ENCODE data around the gene IGLL1. TPM values are rescaled to one million over a fixed set of nuclear protein-coding genes. Genes with fewer than 3 reads are reported as not detected.

Gene IGLL1
- polyA plus RNA-seq, 1 of the 3 experiments (the other 2 are of a cell fraction), result not detected

- no peak overlapping the region for H3K9ac ChIP-seq
- CTCF ChIA-PET, result interaction anchor here (0.7 to 1.5 kb wide), 4 partner anchors 9 to 294 kb away, joined by 3 to 8 read pairs (median 4); no protein-coding TSS in a partner anchor
- no peaks in the 10 kb centered on the region for H3K79me2 ChIP-seq (ENCODE audit: insufficient read depth)
- no peak overlapping the region for H3K27ac ChIP-seq (ENCODE audit: low read depth in 2 of 2, low read length in 1 of 2)
- no peak overlapping the region for H3K4me2 ChIP-seq
- H3K27me3 ChIP-seq (ENCODE audit: insufficient read depth), result no peaks in the 10 kb centered on the region
- H2AFZ ChIP-seq (ENCODE audit: low read depth), result no peak overlapping the region
- POLR2A ChIA-PET, result no interaction called here
- no peaks in the 10 kb centered on the region for H3K9me3 ChIP-seq
- H4K20me1 ChIP-seq (ENCODE audit: insufficient read depth), result no peaks in the 10 kb centered on the region
- no peaks in the 10 kb centered on the region for H3K36me3 ChIP-seq (replicated peaks in 1 of 2; ENCODE audit: control insufficient read depth in 1 of 2, insufficient read depth in 2 of 2, low read length in 1 of 2)
- no peaks in the 10 kb centered on the region for H3K9me2 ChIP-seq
- H3K4me1 ChIP-seq (ENCODE audit: control insufficient read depth in 1 of 2, insufficient read depth in 2 of 2, low read depth in 1 of 2, low read length in 1 of 2), result no peaks in the 10 kb centered on the region
- no peaks in the 10 kb centered on the region for H3F3A ChIP-seq (replicated peaks; ENCODE audit: insufficient read depth)
- TF ChIP-seq RFX5 (IDR thresholded peaks at IDR 0.05; ENCODE audit: low read length), result no peak
- TF ChIP-seq NFIC (IDR thresholded peaks at IDR 0.05; ENCODE audit: borderline replicate concordance), result no peak
- TF ChIP-seq RXRA (IDR thresholded peaks at IDR 0.05; ENCODE audit: borderline replicate concordance, low read depth), result no peak
- no peak for TF ChIP-seq FOSL2 (IDR thresholded peaks at IDR 0.05; ENCODE audit: borderline replicate concordance, low read depth)
- TF ChIP-seq PBX3 (IDR thresholded peaks at IDR 0.05), result no peak
- no peak for TF ChIP-seq REST (IDR thresholded peaks at IDR 0.05; ENCODE audit: low read depth, low read length)
- TF ChIP-seq IRF3 (IDR thresholded peaks at IDR 0.05; ENCODE audit: low read depth, low read length), result no peak
- no peak for TF ChIP-seq USF2 (IDR thresholded peaks at IDR 0.05; ENCODE audit: borderline replicate concordance, low read depth, low read length)
- TF ChIP-seq TEAD4 (IDR thresholded peaks at IDR 0.05; ENCODE audit: borderline replicate concordance, insufficient read depth), result no peak
- 21% methylated on average over 3 of the region's 7 CpGs for WGBS (ENCODE audit: low lambda C conversion rate)
- DNase-seq, result no peak
- H3K4me3 ChIP-seq (ENCODE audit: low read depth in 2 of 2, low read length in 1 of 2), result no peak overlapping the region
Observed at GRCh38 chr22:23556026-23556620, 24.0 kb downstream of the IGLL1 start.

All from SK-N-SH (cell line).